Ishikawa (cell line): ENCODE measurements around the gene RFPL1.

Experiments used
- CEBPB ChIP-seq: IDR thresholded peaks from 2 replicates; pipeline ENCODE4 v1.6.1; 2012
- EP300 ChIP-seq: IDR thresholded peaks from 2 replicates; pipeline ENCODE4 v1.6.1; 2012; ENCODE audit warnings: borderline replicate concordance
- FOXM1 ChIP-seq: IDR thresholded peaks from 2 replicates; pipeline ENCODE4 v1.6.1; 2012; ENCODE audit warnings: low read depth, borderline replicate concordance
- MAX ChIP-seq: IDR thresholded peaks from 2 replicates; pipeline ENCODE4 v1.6.1; 2012
- REST ChIP-seq: IDR thresholded peaks from 2 replicates; pipeline ENCODE4 v1.6.1; 2012; ENCODE audit warnings: low read depth, mild to moderate bottlenecking
- TAF1 ChIP-seq: IDR thresholded peaks from 2 replicates; pipeline ENCODE4 v1.6.1; 2012; ENCODE audit warnings: low read depth, mild to moderate bottlenecking
- TCF12 ChIP-seq: IDR thresholded peaks from 2 replicates; pipeline ENCODE4 v1.6.1; 2012; ENCODE audit warnings: low read depth
- TEAD4 ChIP-seq: IDR thresholded peaks from 2 replicates; pipeline ENCODE4 v1.6.1; 2012
- YY1 ChIP-seq: IDR thresholded peaks from 2 replicates; pipeline ENCODE4 v1.6.1; 2012; ENCODE audit warnings: low read depth
- ZBTB7A ChIP-seq: IDR thresholded peaks from 2 replicates; pipeline ENCODE4 v1.6.1; 2012; ENCODE audit warnings: low read depth

GRCh38 chr22:29396126-29396525, 42.3 kb upstream of the RFPL1 start:
- TF ChIP-seq TCF12 (no peak), TEAD4 (no peak), YY1 (no peak), MAX (no peak), CEBPB (no peak), REST (no peak), TAF1 (no peak), ZBTB7A (no peak), EP300 (no peak), FOXM1 (no peak)
